Tibial nerve (tissue), 4 donors: Measurements from ENCODE around the gene POTEJ. TPM values are rescaled to one million over a fixed set of nuclear protein-coding genes. Genes with fewer than 3 reads are reported as not detected.
"Not testable (repeated sequence)": the region's sequence is repeated elsewhere in the genome, so short reads cannot be mapped to it uniquely, and the experiment has no call there.

Experiments
- DNase-seq, 2 donors: peaks; one replicate each; pipeline ENCODE4 v3.0.0-alpha.2; 2019; ENCODE audit warnings: low spot score in 2 of 2
- H3K27ac ChIP-seq, 4 donors: fragments of 200-600 bp; sonication (generic) in 3 of 4; one replicate each; pipeline ENCODE4 v1.5.1; 2017 to 2019; ENCODE audit warnings: mild to moderate bottlenecking in 1 of 4
- H3K27me3 ChIP-seq, 2 donors: fragments of 200-600 bp; sonication (generic) in 1 of 2; one replicate each; pipeline versions ENCODE4 v1.5.1 to v1.6.0; 2017 to 2019
- H3K36me3 ChIP-seq, 3 donors: fragments of 200-600 bp; sonication (generic); one replicate each; pipeline ENCODE4 v1.5.1; 2018 to 2019
- H3K4me1 ChIP-seq, 4 donors: fragments of 200-600 bp; sonication (generic) in 3 of 4; one replicate each; pipeline ENCODE4 v1.5.1; 2017 to 2019
- H3K4me3 ChIP-seq, 4 donors: fragments of 200-600 bp; sonication (generic) in 3 of 4; one replicate each; pipeline ENCODE4 v1.5.1; 2017 to 2019; ENCODE audit warnings: mild to moderate bottlenecking in 1 of 4, moderate library complexity in 1 of 4
- H3K9me3 ChIP-seq, 4 donors: fragments of 200-600 bp; sonication (generic) in 3 of 4; one replicate each; pipeline ENCODE4 v1.5.1; 2017 to 2019
- WGBS, 2 donors: methylation state at CpG; one replicate each; pipeline ENCODE4 v1.1.5; 2018; 5-methylcytosine and 5-hydroxymethylcytosine counted together
- total RNA-seq, 4 donors: library from RNA; depleted of rRNA; stranded (reverse); fragments of >200 nt; gene quantifications; one replicate each; pipeline ENCODE4 v1.1.0, GENCODE V29; 2016

The POTEJ gene
- total RNA-seq, 4 donors from 2014 or later: not detected

DNA sequence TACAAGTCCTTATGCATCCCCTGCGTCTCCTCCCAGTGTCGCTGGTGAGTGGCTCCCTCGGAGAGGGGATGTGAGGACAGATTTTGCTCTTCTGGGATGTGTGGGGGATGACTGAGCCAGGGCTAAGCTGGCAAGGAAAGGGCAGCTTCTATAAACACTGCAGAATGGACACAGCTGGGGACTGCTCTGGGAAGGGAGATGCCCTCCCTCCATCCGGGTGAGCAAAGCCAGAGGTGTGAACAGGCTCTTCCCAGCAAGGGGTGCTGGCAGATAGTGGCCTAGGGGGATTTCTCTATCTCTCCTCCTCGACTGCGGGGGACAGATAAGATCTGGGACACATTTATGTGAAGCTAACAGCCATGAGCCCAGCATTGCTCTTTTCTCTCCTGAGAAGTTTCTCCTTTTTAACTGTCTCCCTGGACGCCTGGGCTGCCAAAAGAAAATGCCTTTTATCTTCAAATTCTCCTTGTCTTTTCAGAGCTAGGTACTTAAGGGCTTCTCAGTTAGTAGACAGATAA, 20.3 kb upstream of the POTEJ start:
- H3K27ac ChIP-seq, DNase-seq, H3K9me3 ChIP-seq: not testable (repeated sequence)

DNA sequence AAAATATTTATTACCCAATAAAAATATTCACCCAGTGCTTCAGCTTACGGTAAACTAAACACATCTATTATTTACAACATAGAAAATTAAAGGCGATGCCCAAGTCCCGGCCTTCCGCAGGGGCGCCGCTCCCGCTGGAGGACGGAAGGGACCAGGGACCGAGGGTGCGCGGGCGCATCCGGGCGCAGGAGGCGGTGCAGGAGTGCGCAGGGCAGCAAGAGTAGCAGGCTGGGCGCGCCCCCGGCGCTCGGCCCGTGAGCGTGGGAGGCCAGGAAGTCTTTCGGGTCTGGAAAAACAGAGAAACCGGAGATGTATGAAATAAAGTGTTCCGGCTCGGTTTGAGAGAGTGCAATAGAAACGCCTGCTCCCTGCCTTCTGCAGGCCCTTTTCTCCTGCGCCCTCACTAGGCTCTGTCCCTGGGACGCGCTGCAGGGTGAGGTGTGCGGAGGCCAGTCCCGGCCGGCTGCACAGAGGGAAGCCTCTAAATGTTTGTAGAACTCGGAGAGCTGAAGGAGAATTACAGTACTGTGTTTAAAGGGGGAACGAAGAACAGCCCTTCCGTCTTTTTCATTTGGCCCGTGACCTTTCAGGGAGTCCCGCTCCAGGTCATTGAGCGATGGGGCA, 18.3 kb upstream of the POTEJ start:
- 12 to 32% methylated on average over 6 to 8 of the region's 40 CpGs for WGBS, 2 donors

More for the DNA sequence above, 20.3 kb upstream of the POTEJ start:
- not testable (repeated sequence) for H3K4me1 ChIP-seq, H3K4me3 ChIP-seq, H3K36me3 ChIP-seq, H3K27me3 ChIP-seq
- WGBS, 2 donors: 22 to 23% methylated on average over 4 to 7 of the region's 7 CpGs

DNA sequence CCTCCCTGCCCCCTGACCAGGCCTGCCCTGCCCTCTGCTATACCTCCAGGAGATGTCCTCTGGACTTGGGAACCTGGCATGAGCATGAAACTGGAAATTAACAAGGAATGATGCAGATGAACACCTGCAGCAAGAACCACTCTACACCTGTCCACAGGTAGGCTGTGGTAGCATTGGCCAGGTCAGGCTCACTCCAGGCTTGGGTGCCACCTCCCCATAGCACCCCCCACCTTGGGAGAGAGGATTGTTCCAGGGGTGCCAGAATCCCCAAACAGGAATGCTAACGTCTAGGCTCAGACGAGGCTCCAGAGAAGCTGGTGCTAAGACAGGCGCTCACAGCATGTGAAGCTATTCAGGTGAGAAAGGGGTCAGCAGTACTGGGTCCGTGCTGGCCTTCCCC, 17.2 kb upstream of the POTEJ start:
- H3K9me3 ChIP-seq, H3K36me3 ChIP-seq, H3K4me3 ChIP-seq, DNase-seq, H3K27ac ChIP-seq, H3K27me3 ChIP-seq, H3K4me1 ChIP-seq: not testable (repeated sequence)
- WGBS, 2 donors: 63 to 86% methylated on average over 2 of the region's 4 CpGs

More for the DNA sequence above, 18.3 kb upstream of the POTEJ start:
- not testable (repeated sequence) for H3K27ac ChIP-seq, H3K36me3 ChIP-seq, H3K4me1 ChIP-seq, DNase-seq, H3K27me3 ChIP-seq, H3K4me3 ChIP-seq, H3K9me3 ChIP-seq

- H3K4me1 ChIP-seq, DNase-seq, H3K36me3 ChIP-seq, H3K27ac ChIP-seq, H3K9me3 ChIP-seq, H3K27me3 ChIP-seq, H3K4me3 ChIP-seq: not testable (repeated sequence)
- 50 to 80% methylated on average over 2 of the region's 6 CpGs for WGBS, 2 donors
Observed at GRCh38 chr2:130596757-130597156, 14.5 kb upstream of the POTEJ start.

DNA sequence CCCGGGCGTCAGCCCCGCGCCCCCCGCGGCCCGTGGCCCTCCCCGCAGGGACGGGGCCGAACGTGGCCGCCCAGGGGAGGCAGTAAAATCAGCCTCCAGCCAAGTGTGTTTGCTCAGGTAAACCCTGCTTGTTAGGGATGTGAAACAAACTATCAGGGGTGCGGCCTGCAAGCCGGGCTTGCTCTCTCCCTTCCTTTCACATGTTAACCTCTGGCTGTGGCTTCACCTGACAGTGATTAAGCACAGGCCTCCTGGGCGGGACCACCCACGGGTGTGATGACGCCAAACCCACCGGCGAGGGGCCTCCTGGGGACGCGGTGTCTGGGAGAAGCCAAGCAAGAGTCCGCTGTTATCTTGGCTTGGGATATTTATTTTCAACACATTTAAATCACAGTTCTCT, 13.2 kb upstream of the POTEJ start:
- not testable (repeated sequence) for H3K27me3 ChIP-seq, H3K4me3 ChIP-seq, H3K36me3 ChIP-seq, DNase-seq, H3K27ac ChIP-seq, H3K4me1 ChIP-seq, H3K9me3 ChIP-seq
- WGBS, 2 donors: no CpG with 5 or more reads among the region's 22 CpGs

GRCh38 chr2:130598463-130598862, 12.8 kb upstream of the POTEJ start:
- not testable (repeated sequence) for DNase-seq, H3K4me3 ChIP-seq
- 22 to 34% methylated on average over 10 to 13 of the region's 15 CpGs for WGBS, 2 donors

DNA sequence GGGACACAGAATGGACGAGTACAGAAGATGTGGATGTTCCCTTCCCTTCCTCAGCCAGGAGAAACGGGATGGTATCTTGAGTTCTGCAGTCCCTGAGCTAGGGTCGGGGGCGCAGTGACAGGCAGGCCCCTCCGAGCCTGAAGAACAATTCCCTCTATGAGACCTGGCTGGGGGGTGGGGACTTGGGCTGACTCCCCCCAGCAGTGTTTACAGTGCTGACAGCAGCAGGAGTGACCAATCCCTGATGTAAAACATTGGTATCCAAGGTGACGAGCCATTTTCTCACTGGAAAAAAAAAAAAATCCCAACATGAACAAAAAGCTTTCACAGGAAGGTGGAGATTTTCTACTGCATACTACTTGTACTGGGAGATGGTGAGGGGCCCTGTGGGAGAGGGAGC, 11.8 kb upstream of the POTEJ start, which contains the start of gene CFC1:
TSS of gene CFC1 (minus strand) at position 183 of the 400 bp plus-strand sequence. CDS start 288 bp downstream, outside the sequence.
- not testable (repeated sequence) for H3K4me3 ChIP-seq, H3K36me3 ChIP-seq, H3K9me3 ChIP-seq, H3K27me3 ChIP-seq, H3K4me1 ChIP-seq, DNase-seq, H3K27ac ChIP-seq
- no CpG with 5 or more reads among the region's 6 CpGs for WGBS, 2 donors

More at GRCh38 chr2:130598463-130598862, 12.8 kb upstream of the POTEJ start:
- H3K4me1 ChIP-seq, H3K36me3 ChIP-seq, H3K27me3 ChIP-seq, H3K27ac ChIP-seq, H3K9me3 ChIP-seq: not testable (repeated sequence)

- WGBS, 2 donors: 75 to 81% methylated on average over 7 to 8 of the region's 9 CpGs
- not testable (repeated sequence) for DNase-seq, H3K4me1 ChIP-seq, H3K9me3 ChIP-seq, H3K27me3 ChIP-seq, H3K4me3 ChIP-seq, H3K27ac ChIP-seq, H3K36me3 ChIP-seq
Observed at GRCh38 chr2:130599926-130600325, 11.3 kb upstream of the POTEJ start.

DNA sequence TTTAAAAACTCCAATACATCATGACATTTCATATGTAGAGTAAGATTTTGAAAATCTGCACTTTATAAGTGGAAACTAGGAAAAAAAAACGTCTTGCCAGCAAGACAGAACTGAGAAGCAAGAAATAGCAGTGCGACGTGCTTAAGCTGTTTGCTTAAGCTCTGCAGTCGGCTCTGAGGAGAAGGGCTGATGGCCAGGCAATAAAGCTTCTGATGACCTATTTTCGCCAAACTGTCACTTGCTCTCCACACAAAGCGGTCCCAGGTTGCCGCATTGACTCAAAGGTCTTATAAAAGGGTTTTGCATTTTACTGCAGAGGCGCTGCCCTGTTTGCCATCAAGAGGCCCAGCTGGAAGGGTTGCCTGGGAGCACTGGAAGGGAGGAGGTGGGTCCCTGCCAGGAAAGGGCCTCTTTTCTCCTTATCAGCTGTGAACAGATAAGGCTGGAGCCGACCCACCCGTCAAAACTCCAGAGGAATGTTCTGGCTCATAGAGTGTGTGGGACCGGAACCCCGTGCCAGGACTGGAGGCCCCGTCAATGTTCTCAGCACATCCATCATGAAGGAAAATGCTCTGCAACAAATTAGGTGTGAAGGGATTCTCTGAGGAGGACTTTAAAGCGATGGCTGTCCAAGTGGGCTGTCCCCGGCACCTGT, 9.5 kb upstream of the POTEJ start:
- H3K9me3 ChIP-seq, H3K4me3 ChIP-seq, H3K27me3 ChIP-seq, H3K36me3 ChIP-seq, DNase-seq, H3K27ac ChIP-seq, H3K4me1 ChIP-seq: not testable (repeated sequence)
- WGBS, 2 donors: 23 to 29% methylated on average over 5 to 6 of the region's 15 CpGs

- no CpG with 5 or more reads among the region's 17 CpGs for WGBS, 2 donors
- not testable (repeated sequence) for H3K4me1 ChIP-seq, H3K9me3 ChIP-seq, H3K27ac ChIP-seq, DNase-seq, H3K36me3 ChIP-seq, H3K4me3 ChIP-seq, H3K27me3 ChIP-seq
Observed at GRCh38 chr2:130608276-130609001, 2.8 kb upstream of the POTEJ start.

DNA sequence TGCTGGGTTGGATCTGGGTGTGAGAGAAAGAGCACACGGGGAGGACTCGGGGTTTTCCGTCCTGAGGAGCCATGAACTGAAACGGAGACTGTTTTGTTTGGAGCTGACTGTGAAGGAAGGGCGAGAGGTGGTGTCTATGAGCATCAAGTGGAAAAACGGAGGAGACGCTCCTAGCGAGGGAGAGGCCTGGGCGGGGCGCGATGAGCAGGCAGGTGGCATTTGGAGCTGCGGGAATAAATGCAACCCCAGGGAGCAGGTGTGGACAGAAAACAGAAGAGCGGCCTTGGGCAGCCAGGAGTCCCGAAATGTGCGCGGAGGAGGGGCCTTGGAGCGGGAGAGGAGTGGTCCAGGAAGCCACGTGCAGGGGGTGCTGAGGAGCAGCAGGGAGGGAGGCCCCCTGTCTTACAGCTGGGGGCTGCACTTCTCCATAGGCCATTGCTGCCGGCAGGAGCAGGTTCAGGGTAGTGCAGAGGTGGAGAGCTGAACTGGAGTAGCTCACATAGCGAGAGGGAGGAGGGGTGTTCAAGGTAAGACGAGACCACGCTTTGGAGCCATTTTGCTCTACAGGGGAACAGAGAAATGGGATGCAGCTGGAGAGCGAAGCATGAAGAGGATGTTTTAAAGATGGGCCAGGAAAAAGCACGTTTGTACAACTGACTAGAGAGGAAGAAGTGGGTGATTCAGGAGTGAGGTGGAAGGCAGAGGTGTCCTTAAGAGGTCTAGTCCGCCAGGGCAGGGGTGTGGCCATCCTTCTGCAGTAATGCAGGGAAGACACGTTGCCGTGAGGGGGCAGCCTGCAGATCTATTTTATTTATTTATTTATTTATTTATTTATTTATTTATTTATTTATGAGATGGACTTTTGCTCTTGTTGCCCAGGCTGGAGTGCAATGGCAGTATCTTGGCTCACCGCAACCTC, 2.0 kb upstream of the POTEJ start:
- H3K27me3 ChIP-seq, H3K9me3 ChIP-seq, DNase-seq, H3K4me1 ChIP-seq, H3K27ac ChIP-seq, H3K4me3 ChIP-seq, H3K36me3 ChIP-seq: not testable (repeated sequence)
- 46 to 64% methylated on average over 7 to 8 of the region's 28 CpGs for WGBS, 2 donors

DNA sequence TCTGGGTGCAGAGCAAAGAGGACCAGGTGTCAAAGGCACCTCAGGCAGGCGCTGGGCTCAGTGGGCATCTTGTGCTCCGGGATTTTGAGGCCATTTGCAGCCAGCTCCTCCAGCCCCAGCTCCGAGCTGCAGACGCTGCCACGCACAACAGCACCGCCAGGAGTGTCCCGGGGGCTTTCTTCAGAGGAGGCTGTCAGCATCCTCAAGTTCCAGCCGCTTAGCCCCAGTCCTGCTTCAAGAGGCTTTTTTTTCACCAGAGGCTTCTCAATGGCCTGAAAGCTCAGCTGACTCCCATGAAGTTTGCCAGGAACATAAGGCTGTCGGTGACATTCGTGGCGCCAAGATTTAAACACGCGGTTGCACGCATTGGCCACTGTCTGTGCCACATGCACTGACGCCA, 754 bp upstream of the POTEJ start:
- not testable (repeated sequence) for H3K27ac ChIP-seq, DNase-seq, H3K9me3 ChIP-seq, H3K36me3 ChIP-seq, H3K27me3 ChIP-seq, H3K4me1 ChIP-seq, H3K4me3 ChIP-seq
- WGBS, 2 donors: 87 to 93% methylated on average over 9 to 13 of the region's 15 CpGs
